KG1 (cell line): ENCODE data around the gene DXO.
"Not testable (repeated sequence)": the region's sequence is repeated elsewhere in the genome, so short reads cannot be mapped to it uniquely, and the experiment has no call there.

Experiments used
- DNase-seq: peaks from one replicate; lab custom pipeline; 2025; lab: John Stamatoyannopoulos, UW

Gene DXO

GRCh38 chr6:31971993-31972708 lies at the start of gene DXO:
Gene DXO, minus strand, starts transcription at chr6:31972138. Its CDS starts 463 bp downstream, at chr6:31971675.
- DNase-seq, result peak; percentile 96

GRCh38 chr6:32014547-32014946 lies 42.6 kb upstream of the DXO start, which contains the start of gene C4B:
Gene C4B, plus strand, starts transcription at chr6:32014795. Its CDS starts 51 bp downstream, at chr6:32014846.
- DNase-seq, result not testable (repeated sequence)

GRCh38 chr6:32013738-32014137 lies 41.8 kb upstream of the DXO start:
- not testable (repeated sequence) for DNase-seq

GRCh38 chr6:32012941-32013617 lies 41.1 kb upstream of the DXO start:
- DNase-seq, result not testable (repeated sequence)

- DNase-seq, result not testable (repeated sequence)
Observed at GRCh38 chr6:32010856-32011530, 39.1 kb upstream of the DXO start.

- DNase-seq, result not testable (repeated sequence)
Observed at GRCh38 chr6:32009537-32009936, 37.6 kb upstream of the DXO start.

- not testable (repeated sequence) for DNase-seq
Observed at GRCh38 chr6:32008616-32009015, 36.7 kb upstream of the DXO start.

GRCh38 chr6:32008037-32008436 lies 36.1 kb upstream of the DXO start:
- DNase-seq, result not testable (repeated sequence)

GRCh38 chr6:32007086-32007485 lies 35.1 kb upstream of the DXO start:
- not testable (repeated sequence) for DNase-seq

- not testable (repeated sequence) for DNase-seq
Observed at GRCh38 chr6:32005991-32006529, 34.1 kb upstream of the DXO start.

GRCh38 chr6:32005538-32005880 lies 33.6 kb upstream of the DXO start:
- not testable (repeated sequence) for DNase-seq

GRCh38 chr6:32004864-32005537 lies 33.1 kb upstream of the DXO start:
- not testable (repeated sequence) for DNase-seq

GRCh38 chr6:32004393-32004792 lies 32.5 kb upstream of the DXO start:
- DNase-seq, result not testable (repeated sequence)

GRCh38 chr6:32003301-32003700 lies 31.4 kb upstream of the DXO start:
- DNase-seq, result not testable (repeated sequence)

GRCh38 chr6:32002546-32003268 lies 30.8 kb upstream of the DXO start:
- DNase-seq, result not testable (repeated sequence)

- not testable (repeated sequence) for DNase-seq
Observed at GRCh38 chr6:31996385-31996784, 24.4 kb upstream of the DXO start.

GRCh38 chr6:31994421-31994820 lies 22.5 kb upstream of the DXO start:
- not testable (repeated sequence) for DNase-seq

GRCh38 chr6:31989363-31989762 lies 17.4 kb upstream of the DXO start:
- not testable (repeated sequence) for DNase-seq

GRCh38 chr6:31981744-31982143 lies 9.8 kb upstream of the DXO start, which contains the start of gene C4A:
Gene C4A, plus strand, starts transcription at chr6:31982057. Its CDS starts 51 bp downstream, at chr6:31982108.
- not testable (repeated sequence) for DNase-seq

GRCh38 chr6:31980998-31981397 lies 9.1 kb upstream of the DXO start:
- not testable (repeated sequence) for DNase-seq
